IMR-90 (cell line): ENCODE measurements around the gene NPSR1. TPM values are rescaled to one million over a fixed set of nuclear protein-coding genes. Genes with fewer than 3 reads are reported as not detected.

Experiments
- ATAC-seq: fragments of 200-7000 bp; cut with Tn5 transposase; 2 replicates; pipeline ENCODE4 v1.9.1; 2020; ENCODE audit warnings: low read depth, mild to moderate bottlenecking, moderate library complexity
- BruUV-seq: library from RNA; stranded (reverse); fragments of 400-500 nt; replicated peaks from 2 replicates; lab custom pipeline; 2021; lab: Mats Ljungman, UMichigan
- CTCF ChIA-PET: fragments of 300-600 bp; formaldehyde crosslinking; extraction: SDS; loops from one replicate; lab custom pipeline; 2021; ENCODE audit warnings: antibody characterized with exemption; lab: Yijun Ruan, JAX
- POLR2A ChIA-PET: fragments of 300-600 bp; sonication (Branson Sonifier 250); formaldehyde crosslinking; loops from one replicate; lab custom pipeline; 2022; ENCODE audit warnings: antibody characterized with exemption; ENCODE audit not compliant: unreplicated experiment; lab: Charles Lee
- DNase-seq: peaks from one replicate; pipeline ENCODE4 v3.0.0; 2013
- H2AFZ ChIP-seq: replicated peaks from 2 replicates; pipeline ENCODE3; 2013; ENCODE audit warnings: low read length, mild to moderate bottlenecking; ENCODE audit not compliant: poor library complexity
- H2AK5ac ChIP-seq: 2 replicates; pipeline ENCODE4 v1.6.1; 2013; ENCODE audit warnings: low read depth, low read length, inconsistent platforms
- H2AK9ac ChIP-seq: replicated peaks from 2 replicates; pipeline ENCODE3; 2013; ENCODE audit warnings: mild to moderate bottlenecking, low read depth, low read length, moderate library complexity; ENCODE audit not compliant: poor library complexity
- H2BK120ac ChIP-seq: 2 replicates; pipeline ENCODE4 v1.6.1; 2013; ENCODE audit warnings: low read depth, low read length, inconsistent platforms
- H2BK15ac ChIP-seq: 3 replicates; pipeline ENCODE4 v1.6.1; 2013; ENCODE audit warnings: low read depth, low read length, inconsistent platforms
- H2BK20ac ChIP-seq: 2 replicates; pipeline ENCODE4 v1.6.1; 2013; ENCODE audit warnings: low read depth, mild to moderate bottlenecking, inconsistent platforms, low read length, moderate library complexity
- H2BK5ac ChIP-seq: 2 replicates; pipeline ENCODE4 v1.6.1; 2013; ENCODE audit warnings: mild to moderate bottlenecking, low read depth, low read length, inconsistent platforms; ENCODE audit not compliant: poor library complexity, severe bottlenecking
- H3K14ac ChIP-seq: replicated peaks from 2 replicates; pipeline ENCODE4 v1.6.1; 2013; ENCODE audit warnings: low read depth, low read length, inconsistent platforms
- H3K18ac ChIP-seq: 2 replicates; pipeline ENCODE4 v1.6.1; 2013; ENCODE audit warnings: low read depth, low read length, control low read depth
- H3K23ac ChIP-seq: 2 replicates; pipeline ENCODE4 v1.6.1; 2013; ENCODE audit warnings: low read depth, low read length, inconsistent platforms
- H3K27ac ChIP-seq: 2 replicates; pipeline ENCODE4 v1.5.1; 2013; ENCODE audit warnings: mild to moderate bottlenecking, control low read depth, low read length; ENCODE audit not compliant: insufficient read depth
- H3K27me3 ChIP-seq: 2 replicates; pipeline ENCODE4 v1.6.1; 2013; ENCODE audit warnings: low read length; ENCODE audit not compliant: control insufficient read depth, insufficient read depth
- H3K36me3 ChIP-seq: 2 replicates; pipeline ENCODE4 v1.6.1; 2013; ENCODE audit warnings: low read length, mixed read lengths; ENCODE audit not compliant: control insufficient read depth, insufficient read depth
- H3K4ac ChIP-seq: 2 replicates; pipeline ENCODE4 v1.6.1; 2013; ENCODE audit warnings: low read depth, low read length, inconsistent platforms
- H3K4me1 ChIP-seq: 2 replicates; pipeline ENCODE4 v1.6.1; 2013; ENCODE audit warnings: low read length, mixed read lengths; ENCODE audit not compliant: control insufficient read depth, insufficient read depth
- H3K4me2 ChIP-seq: 2 replicates; pipeline ENCODE4 v1.6.1; 2013; ENCODE audit warnings: low read depth, mild to moderate bottlenecking, control low read depth, low read length, moderate library complexity
- H3K4me3 ChIP-seq: 2 replicates; pipeline ENCODE4 v1.5.1; 2013; ENCODE audit warnings: low read depth, mild to moderate bottlenecking, control low read depth, low read length, moderate library complexity; ENCODE audit not compliant: insufficient read depth
- H3K56ac ChIP-seq: 2 replicates; pipeline ENCODE4 v1.6.1; 2013; ENCODE audit warnings: low read length, inconsistent platforms; ENCODE audit not compliant: insufficient read depth; ENCODE audit errors: extremely low read depth
- H3K79me1 ChIP-seq, 2 experiments: 2 replicates each; pipeline ENCODE4 v1.6.1; 2013; ENCODE audit warnings: low read length in 2 of 2, inconsistent platforms in 1 of 2, low read depth in 1 of 2
- H3K9ac ChIP-seq: 2 replicates; pipeline ENCODE4 v1.6.1; 2013; ENCODE audit warnings: low read depth, low read length, control low read depth
- H3K9me1 ChIP-seq: 2 replicates; pipeline ENCODE4 v1.6.1; 2013; ENCODE audit warnings: low read length, inconsistent platforms; ENCODE audit not compliant: insufficient read depth
- H3K9me3 ChIP-seq: 2 replicates; pipeline ENCODE4 v1.6.1; 2013; ENCODE audit warnings: low read length; ENCODE audit not compliant: control insufficient read depth, insufficient read depth
- H4K20me1 ChIP-seq: 2 replicates; pipeline ENCODE4 v1.6.1; 2013; ENCODE audit warnings: low read length, inconsistent platforms; ENCODE audit not compliant: insufficient read depth
- H4K5ac ChIP-seq: 2 replicates; pipeline ENCODE4 v1.6.1; 2013; ENCODE audit warnings: mild to moderate bottlenecking, low read depth, low read length, control low read depth
- H4K8ac ChIP-seq, 2 experiments: 2 replicates each; pipeline ENCODE4 v1.6.1; 2013; ENCODE audit warnings: low read depth in 2 of 2, low read length in 2 of 2, control low read depth in 1 of 2, inconsistent platforms in 1 of 2
- H4K91ac ChIP-seq: 2 replicates; pipeline ENCODE4 v1.6.1; 2013; ENCODE audit warnings: low read depth, low read length, inconsistent platforms; ENCODE audit not compliant: insufficient read depth
- BHLHE40 ChIP-seq: fragments of 150-350 bp; IDR thresholded peaks from 2 replicates; pipeline ENCODE4 v1.6.1; 2016; ENCODE audit warnings: mild to moderate bottlenecking, low read depth, low read length
- CEBPB ChIP-seq: IDR thresholded peaks from 2 replicates; pipeline ENCODE4 v1.6.1; 2012; ENCODE audit warnings: low read depth, low read length, improper control_type of control experiment
- MAZ ChIP-seq: IDR thresholded peaks from 2 replicates; pipeline ENCODE4 v1.6.1; 2012; ENCODE audit warnings: low read depth, mild to moderate bottlenecking, low read length, improper control_type of control experiment, moderate library complexity, borderline replicate concordance
- WGBS, 2 experiments: methylation state at CpG; one replicate each; pipeline versions ENCODE4 v1.1.5 to v1.1.7; 2013; ENCODE audit warnings: missing lambda C conversion rate in 2 of 2; ENCODE audit not compliant: insufficient read length in 1 of 2; ENCODE audit errors: extremely low coverage in 2 of 2; 5-methylcytosine and 5-hydroxymethylcytosine counted together
- dilution Hi-C: fragments of 300-500 bp; cut with HindIII; formaldehyde crosslinking; loops from one replicate; pipeline ENCODE4 v1.14.3; 2018; ENCODE audit warnings: low sequenced_read_pairs; ENCODE audit not compliant: unreplicated experiment
- in situ Hi-C: fragments of 300-500 bp; cut with MboI; formaldehyde crosslinking; loops from 3 replicates; pipeline ENCODE4 v1.14.3; 2019; ENCODE audit warnings: low sequenced_read_pairs, inconsistent platforms, mixed read lengths
- intact Hi-C: fragments of 100-400 bp; cut with micrococcal nuclease; formaldehyde crosslinking; loops from 2 replicates; pipeline ENCODE4 v1.10.0; 2022
- polyA plus RNA-seq, 3 experiments: library from polyadenylated mRNA; depleted of rRNA; stranded (reverse); fragments of >200 nt; gene quantifications; 2 replicates each; pipeline ENCODE4 v1.2.3, GENCODE V29; 2012; ENCODE audit warnings: low replicate concordance in 1 of 3
- total RNA-seq: library from RNA; depleted of rRNA; stranded (reverse); fragments of >200 nt; gene quantifications from 2 replicates; pipeline ENCODE4 v1.2.3, GENCODE V29; 2012
- TF ChIP-seq, protein P1 (sequence below): fragments of 150-350 bp; IDR thresholded peaks from 2 replicates; pipeline ENCODE4 v1.6.1; 2016; ENCODE audit warnings: low read depth, mild to moderate bottlenecking, low read length, moderate library complexity, borderline replicate concordance

The NPSR1 gene
- total and polyA plus RNA-seq, 2 of the 4 experiments (the other 2 are of a cell fraction) = not detected

DNA sequence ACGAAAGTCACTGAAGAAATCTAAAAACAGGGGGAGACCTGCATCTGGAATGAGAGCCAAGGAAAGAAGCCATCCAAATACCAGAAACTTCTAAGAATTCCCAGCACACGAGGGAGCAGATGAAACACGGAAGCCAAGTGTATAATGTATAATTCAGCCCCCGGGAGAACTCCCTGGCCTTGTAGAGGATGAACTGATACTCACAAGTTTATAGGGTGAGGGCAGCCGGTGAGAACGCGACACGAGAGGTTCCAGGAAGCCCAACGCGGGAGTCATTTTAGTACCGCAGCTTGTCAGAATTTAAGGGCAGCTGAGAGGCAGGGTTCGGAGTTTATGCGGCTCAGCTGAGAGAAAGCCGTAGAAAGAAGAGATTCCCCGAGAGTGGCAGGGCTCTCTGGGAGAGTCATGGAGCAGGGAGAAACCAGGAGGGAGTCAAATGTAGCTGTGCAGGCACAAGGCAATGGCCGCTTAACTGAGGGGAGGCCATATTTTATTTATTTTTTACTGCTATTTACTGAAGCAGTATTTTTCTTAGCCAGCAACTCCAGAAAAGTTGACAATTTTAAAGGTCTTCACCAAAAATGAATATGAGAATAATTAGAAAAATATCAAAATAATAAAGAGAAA is 164.0 kb downstream of the NPSR1 start:
- no peaks in the 10 kb centered on the region; the same call in 1 of the 2 replicates for H3K27me3 ChIP-seq
- H2BK120ac ChIP-seq = no peak overlapping the region
- H3K4me2 ChIP-seq = no peak overlapping the region
- H4K91ac ChIP-seq = no peak overlapping the region
- no peak overlapping the region for H3K4me3 ChIP-seq
- no peak overlapping the region for H2BK20ac ChIP-seq
- H4K20me1 ChIP-seq = no peaks in the 10 kb centered on the region
- H3K27ac ChIP-seq = no peak overlapping the region
- peak overlapping the region; percentile 43 for H2AFZ ChIP-seq
- H3K9ac ChIP-seq = no peak overlapping the region
- no peak overlapping the region for H4K5ac ChIP-seq
- H2BK15ac ChIP-seq = no peak overlapping the region
- intact Hi-C loops = loop anchor here (2.0 kb wide), 1 partner anchor 687 kb away; no protein-coding TSS in a partner anchor
- no peak overlapping the region for H2AK9ac ChIP-seq
- no peak overlapping the region for H3K14ac ChIP-seq
- no peaks in the 10 kb centered on the region for H3K9me1 ChIP-seq
- H3K23ac ChIP-seq = no peak overlapping the region
- CTCF ChIA-PET = no interaction called here
- dilution Hi-C loops = no loop called here
- no peak overlapping the region for H2AK5ac ChIP-seq
- no peak overlapping the region for H3K56ac ChIP-seq
- POLR2A ChIA-PET = no interaction called here
- ATAC-seq = no peak
- no peak overlapping the region for H2BK5ac ChIP-seq
- no peaks in the 10 kb centered on the region for H3K79me1 ChIP-seq
- H3K9me3 ChIP-seq = no peaks in the 10 kb centered on the region
- H4K8ac ChIP-seq = no peak overlapping the region
- H3K4me1 ChIP-seq = no peaks in the 10 kb centered on the region
- WGBS, 2 experiments = 82% methylated on average over 6 of the region's 16 CpGs; no CpG with 5 or more reads in 1 of the 2 experiments
- H3K18ac ChIP-seq = no peak overlapping the region
- no peak overlapping the region for H3K4ac ChIP-seq
- no peaks in the 10 kb centered on the region for H3K36me3 ChIP-seq
- TF ChIP-seq, protein P1, sequence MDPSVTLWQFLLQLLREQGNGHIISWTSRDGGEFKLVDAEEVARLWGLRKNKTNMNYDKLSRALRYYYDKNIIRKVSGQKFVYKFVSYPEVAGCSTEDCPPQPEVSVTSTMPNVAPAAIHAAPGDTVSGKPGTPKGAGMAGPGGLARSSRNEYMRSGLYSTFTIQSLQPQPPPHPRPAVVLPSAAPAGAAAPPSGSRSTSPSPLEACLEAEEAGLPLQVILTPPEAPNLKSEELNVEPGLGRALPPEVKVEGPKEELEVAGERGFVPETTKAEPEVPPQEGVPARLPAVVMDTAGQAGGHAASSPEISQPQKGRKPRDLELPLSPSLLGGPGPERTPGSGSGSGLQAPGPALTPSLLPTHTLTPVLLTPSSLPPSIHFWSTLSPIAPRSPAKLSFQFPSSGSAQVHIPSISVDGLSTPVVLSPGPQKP = no peak
- TF ChIP-seq BHLHE40 = no peak
- TF ChIP-seq CEBPB = no peak
- no peak for TF ChIP-seq MAZ
- DNase-seq = no peak
- no TSS peak for BruUV-seq
- in situ Hi-C loops = no loop called here
